GM12873 (cell line): ENCODE results near the gene HOMEZ.

ENCODE experiments used
- TF ChIP-seq, protein P1 (sequence below): IDR thresholded peaks from 2 replicates; pipeline ENCODE4 v1.5.1; 2012; ENCODE audit warnings: low read depth, mild to moderate bottlenecking, moderate library complexity, low read length, control low read depth; ENCODE audit not compliant: insufficient read depth; ENCODE audit errors: missing control alignments

HOMEZ gene

DNA sequence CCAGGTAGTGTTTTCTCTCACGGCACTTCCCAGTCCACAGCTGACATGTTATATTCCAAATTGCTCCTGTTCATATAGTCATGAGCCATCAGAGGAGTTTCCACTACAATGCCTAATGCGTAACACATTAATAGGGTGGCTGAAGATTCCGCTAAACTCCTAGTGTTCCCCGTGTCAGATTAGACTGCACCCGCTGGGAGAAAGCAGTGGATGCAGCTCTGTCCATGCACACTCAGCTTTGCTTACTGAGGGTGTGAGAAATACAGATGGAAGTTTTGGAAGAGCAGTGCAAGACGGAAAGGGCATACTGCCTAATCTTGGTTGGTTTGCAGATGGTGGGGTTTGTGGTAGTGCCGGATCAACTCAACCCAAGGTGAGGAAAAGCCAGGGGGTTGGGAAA, 11.2 kb upstream of the HOMEZ start:
- TF ChIP-seq, protein P1, sequence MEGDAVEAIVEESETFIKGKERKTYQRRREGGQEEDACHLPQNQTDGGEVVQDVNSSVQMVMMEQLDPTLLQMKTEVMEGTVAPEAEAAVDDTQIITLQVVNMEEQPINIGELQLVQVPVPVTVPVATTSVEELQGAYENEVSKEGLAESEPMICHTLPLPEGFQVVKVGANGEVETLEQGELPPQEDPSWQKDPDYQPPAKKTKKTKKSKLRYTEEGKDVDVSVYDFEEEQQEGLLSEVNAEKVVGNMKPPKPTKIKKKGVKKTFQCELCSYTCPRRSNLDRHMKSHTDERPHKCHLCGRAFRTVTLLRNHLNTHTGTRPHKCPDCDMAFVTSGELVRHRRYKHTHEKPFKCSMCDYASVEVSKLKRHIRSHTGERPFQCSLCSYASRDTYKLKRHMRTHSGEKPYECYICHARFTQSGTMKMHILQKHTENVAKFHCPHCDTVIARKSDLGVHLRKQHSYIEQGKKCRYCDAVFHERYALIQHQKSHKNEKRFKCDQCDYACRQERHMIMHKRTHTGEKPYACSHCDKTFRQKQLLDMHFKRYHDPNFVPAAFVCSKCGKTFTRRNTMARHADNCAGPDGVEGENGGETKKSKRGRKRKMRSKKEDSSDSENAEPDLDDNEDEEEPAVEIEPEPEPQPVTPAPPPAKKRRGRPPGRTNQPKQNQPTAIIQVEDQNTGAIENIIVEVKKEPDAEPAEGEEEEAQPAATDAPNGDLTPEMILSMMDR, result no peak

DNA sequence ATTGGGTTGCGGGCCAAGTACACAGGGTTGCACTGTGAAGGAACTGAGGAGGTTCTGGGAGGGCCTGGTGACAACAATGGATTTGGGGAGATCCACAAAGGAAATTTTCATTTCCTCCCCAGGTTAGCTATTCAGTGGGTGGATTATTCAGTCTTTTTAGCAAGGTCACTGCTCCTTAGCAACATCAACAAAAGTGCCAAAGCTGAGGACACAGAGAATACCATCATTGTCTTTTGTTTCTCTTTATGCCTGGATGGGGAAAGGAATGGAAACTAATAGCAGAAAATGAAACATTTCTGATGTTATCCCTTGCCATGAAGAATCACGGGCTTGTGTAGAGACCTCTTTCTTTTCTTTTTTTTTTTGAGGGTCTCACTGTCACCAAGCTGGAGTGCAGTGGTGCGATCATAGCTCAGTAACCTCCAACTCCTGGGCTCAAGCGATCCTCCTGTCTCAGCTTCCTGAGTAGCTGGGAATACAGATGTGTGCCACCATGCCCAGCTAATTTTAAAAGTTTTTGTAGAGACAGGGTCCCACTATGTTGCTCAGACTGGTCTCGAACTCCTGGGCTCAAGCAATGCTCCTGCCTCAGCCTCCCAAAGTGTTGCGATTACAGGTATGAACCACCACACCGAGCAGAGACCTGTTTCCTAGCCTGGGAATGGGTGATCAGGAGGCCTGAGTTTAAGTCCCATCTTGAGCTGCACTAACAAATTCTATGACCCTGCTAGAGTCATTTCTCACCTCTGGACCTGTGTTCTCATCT, 10.3 kb upstream of the HOMEZ start:
- TF ChIP-seq, protein P1, result no peak

DNA sequence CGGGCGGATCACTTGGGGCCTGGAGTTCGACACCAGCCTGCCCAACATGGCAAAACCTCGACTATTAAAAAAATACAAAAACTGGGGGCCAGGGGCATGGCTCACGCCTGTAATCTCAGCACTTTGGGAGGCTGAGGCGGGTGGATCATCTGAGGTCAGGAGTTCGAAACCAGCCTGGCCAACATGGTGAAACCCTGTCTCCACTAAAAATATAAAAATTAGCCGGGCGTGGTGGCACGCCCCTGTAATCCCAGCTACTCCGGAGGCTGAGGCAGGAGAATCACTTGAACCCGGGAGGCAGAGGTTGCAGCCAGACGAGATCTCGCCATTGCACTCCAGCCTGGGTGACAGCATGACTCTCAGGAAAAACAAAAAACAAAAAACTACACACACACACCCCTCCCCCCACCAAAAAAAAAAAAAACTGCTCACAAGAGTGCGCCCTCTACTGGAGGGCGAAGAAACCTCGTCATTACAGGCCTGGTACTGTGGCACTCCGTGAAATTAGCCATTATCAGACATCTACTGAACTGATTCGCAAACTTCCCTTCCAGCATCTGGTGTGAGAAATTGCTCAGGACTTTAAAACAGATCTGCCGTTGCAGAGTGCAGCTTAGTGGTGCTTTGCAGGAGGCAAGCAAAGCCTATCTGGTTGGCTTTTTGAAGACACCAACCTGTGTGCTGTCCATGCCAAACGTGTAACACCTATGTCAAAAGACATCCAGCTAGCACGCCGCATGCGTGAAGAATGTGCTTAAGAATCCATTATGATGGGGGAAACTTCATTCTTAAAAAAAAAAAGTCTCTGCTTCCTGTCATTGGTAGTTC, 9.0 kb upstream of the HOMEZ start:
- TF ChIP-seq, protein P1, result peak; percentile 89

DNA sequence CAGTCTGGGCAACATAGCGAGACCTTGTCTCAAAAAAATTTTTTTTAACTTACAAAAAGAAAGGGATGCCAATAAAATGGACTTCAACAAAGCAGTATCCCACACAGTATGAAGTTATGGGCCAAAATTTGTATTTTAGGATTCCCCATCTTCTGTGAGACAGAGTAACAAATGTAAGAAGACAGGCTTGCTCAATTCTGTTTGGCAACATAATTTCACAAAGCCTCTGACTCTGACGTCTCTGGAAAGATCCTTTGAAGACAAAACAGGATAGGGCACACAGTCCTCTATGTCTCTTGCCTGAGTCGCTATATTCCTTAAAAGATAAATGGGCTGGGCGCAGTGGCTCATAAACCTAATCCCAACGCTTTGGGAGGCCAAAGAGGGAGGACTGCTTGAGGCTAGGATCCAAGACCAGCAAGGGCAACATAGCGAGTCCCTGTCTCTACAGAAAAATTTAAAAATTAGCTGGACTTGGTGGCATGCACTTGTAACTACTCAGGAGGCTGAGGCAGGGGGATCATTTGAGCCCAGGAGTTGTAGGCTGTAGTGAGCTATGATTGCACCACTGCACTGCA, 1.1 kb upstream of the HOMEZ start:
- TF ChIP-seq, protein P1, result no peak

DNA sequence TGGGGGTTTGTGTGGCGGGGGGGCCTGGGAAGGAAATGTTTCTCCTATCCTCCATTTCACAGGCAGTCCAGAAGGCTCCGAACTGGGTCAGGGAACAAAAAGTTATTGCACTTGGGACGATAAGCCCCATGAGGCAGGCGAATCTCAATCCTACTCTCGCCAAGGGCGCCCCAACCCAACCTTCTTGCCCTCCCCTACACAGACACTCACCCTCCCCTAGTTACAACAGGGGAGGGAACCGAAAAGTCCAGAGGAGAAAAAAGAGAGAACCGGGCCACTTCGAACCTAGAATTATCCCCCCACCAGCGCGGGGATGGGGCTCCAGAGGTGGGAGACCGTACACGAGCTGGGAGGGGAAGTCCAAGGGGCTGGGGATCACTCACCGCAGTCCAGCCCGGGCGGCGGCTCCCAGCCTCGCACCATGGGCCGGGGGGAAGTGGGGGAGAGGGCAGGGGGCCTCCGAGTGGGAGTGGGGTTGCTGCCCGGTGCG, 357 bp downstream of the HOMEZ start:
- TF ChIP-seq, protein P1, result no peak

DNA sequence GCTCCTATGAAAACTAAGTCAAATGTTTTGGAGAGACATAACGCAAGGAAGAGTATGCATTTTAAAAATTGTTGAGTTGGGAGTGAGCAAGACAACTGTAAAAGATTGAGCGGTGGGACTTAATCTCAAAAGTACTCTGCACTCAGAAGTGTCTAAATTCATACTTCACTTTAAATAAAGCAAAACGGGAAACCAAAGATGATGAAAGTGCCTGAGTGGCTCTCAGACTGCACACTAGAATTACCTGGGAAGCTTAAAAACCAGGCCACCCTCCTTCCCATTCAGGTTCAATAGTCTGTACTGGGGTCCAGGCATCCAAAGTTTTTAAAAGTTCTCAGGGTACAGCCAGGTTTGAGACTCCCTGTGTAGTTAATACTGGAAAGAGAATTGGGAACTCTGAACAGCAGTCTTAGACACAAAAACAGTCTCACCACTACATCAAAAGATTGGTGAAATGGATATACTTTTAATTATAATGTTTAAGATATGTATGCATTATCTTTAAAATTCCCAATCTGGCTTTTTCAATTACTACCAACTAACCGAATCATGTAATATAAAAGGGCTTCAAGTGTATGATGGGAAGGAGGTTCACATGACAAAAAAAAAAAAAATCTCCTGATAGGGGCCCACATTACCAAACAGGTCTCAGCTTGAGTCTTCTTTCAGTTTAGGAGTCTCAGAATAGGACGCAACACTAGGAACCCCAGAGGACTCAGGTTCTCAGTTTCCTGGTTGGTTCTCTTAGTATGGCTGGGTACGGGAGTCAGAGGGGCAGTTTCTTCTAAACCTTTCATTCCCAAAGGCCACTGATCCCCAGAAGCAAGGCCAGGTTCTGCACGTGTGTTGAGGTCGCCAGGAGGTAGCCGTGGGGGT, 1.0 kb downstream of the HOMEZ start:
- TF ChIP-seq, protein P1, result no peak

DNA sequence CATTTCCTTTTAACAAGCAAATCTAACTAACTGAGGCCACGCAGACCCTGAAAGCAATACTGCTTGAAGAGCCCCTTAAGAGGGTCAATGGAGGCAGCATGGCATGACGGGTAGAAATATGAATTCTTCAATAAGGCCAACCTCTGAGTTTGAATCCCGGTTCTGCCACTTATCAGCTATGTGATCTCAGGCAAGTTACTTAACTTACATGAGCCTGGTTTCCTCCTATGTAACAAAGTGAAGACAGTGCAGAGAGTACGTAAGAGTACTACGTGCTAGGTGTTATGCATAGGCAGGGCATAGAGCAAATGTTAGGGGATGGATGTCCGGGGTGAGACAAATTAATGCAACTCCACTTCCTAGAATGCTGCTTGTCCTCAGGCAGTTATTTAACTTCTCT, 4.7 kb downstream of the HOMEZ start:
- TF ChIP-seq, protein P1, result no peak
